Urinary bladder (tissue), 4 donors: ENCODE data around the gene SFT2D1. TPM values are rescaled to one million over a fixed set of nuclear protein-coding genes. Genes with fewer than 3 reads are reported as not detected.
"Not testable (repeated sequence)": the region's sequence is repeated elsewhere in the genome, so short reads cannot be mapped to it uniquely, and the experiment has no call there.

Source experiments
- DNase-seq: peaks from one replicate; pipeline ENCODE4 v3.0.0-alpha.2; 2015; ENCODE audit errors: extremely low spot score
- H3K27ac ChIP-seq: one replicate; pipeline ENCODE4 v1.5.1; 2013; ENCODE audit warnings: low read depth, mild to moderate bottlenecking, moderate library complexity
- H3K36me3 ChIP-seq: one replicate; pipeline ENCODE4 v1.6.1; 2013; ENCODE audit warnings: mild to moderate bottlenecking, moderate library complexity; ENCODE audit not compliant: insufficient read depth
- H3K4me1 ChIP-seq: one replicate; pipeline ENCODE4 v1.6.1; 2013; ENCODE audit warnings: mild to moderate bottlenecking, moderate library complexity; ENCODE audit not compliant: insufficient read depth
- H3K4me3 ChIP-seq: one replicate; pipeline ENCODE4 v1.5.1; 2013; ENCODE audit warnings: low read depth, low read length
- WGBS: extraction: QIAGEN DNeasy Blood & Tissue Kit; methylation state at CpG from one replicate; pipeline ENCODE4 v1.1.7; 2013; 5-methylcytosine and 5-hydroxymethylcytosine counted together
- polyA plus RNA-seq: library from polyadenylated mRNA; stranded (reverse); fragments of 200-250 nt; gene quantifications from one replicate; pipeline ENCODE4 v1.2.3, GENCODE V29; 2013
- total RNA-seq: library from RNA; depleted of rRNA; stranded (reverse); fragments of >200 nt; gene quantifications from one replicate; pipeline ENCODE4 v1.2.3, GENCODE V29; 2014
- donor health status: healthy with polysubstance abuse.
- donor health status: healthy.

SFT2D1 gene
- total and polyA plus RNA-seq, 2 donors: 37.4 to 47.2 TPM

DNA sequence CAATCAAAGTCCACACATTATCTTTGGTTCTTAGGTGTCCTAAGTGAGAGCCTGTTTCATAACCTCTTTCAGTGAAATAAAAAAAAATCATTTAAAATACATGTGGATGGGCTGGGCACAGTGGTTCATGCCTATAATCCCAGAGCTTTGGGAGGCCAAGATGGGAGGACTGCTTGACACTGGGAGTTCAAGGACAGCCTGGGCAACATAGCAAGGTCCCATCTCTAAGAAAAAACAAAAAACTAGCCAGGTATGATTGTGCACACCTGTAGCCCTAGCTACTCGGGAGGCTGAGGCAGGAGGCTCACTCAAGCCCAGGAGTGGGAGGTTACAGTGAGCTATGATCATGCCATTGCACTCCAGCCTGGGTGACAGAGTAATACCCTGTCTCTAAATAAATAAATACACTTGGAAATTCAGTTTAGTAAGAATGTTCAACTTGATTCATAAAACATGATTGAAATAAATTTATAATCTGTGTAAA, 36.8 kb upstream of the SFT2D1 start:
- no peak for DNase-seq
- Histone ChIP-seq H3K4me1 (no peaks in the 10 kb centered on the region), H3K36me3 (no peaks in the 10 kb centered on the region), H3K4me3 (no peak overlapping the region), H3K27ac (no peak overlapping the region)
- 95% methylated on average over 1 of the region's 1 CpG for WGBS

DNA sequence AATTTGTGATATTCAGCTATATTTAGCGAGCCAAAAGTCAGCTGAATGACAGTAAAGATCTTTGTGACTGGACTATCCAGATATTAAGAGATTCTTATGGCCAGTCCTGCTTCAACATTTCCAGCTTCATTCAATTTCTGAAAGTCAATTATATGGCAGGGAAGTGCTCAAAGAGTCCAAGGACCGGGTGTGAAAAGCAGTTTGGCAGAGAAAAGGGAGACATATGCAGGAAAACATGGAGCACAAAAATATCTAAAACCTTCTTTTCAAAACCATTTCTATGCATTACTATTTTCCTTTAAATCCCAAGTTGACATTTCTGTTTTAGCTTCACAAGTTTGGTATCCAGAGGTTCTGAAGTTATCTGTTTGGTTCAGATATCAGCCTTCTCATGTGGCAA, 35.4 kb upstream of the SFT2D1 start:
- DNase-seq: no peak
- no peak overlapping the region for H3K4me3 ChIP-seq
- no peaks in the 10 kb centered on the region for H3K36me3 ChIP-seq
- H3K4me1 ChIP-seq: no peaks in the 10 kb centered on the region
- H3K27ac ChIP-seq: no peak overlapping the region
- 73% methylated on average over 2 of the region's 2 CpGs for WGBS

DNA sequence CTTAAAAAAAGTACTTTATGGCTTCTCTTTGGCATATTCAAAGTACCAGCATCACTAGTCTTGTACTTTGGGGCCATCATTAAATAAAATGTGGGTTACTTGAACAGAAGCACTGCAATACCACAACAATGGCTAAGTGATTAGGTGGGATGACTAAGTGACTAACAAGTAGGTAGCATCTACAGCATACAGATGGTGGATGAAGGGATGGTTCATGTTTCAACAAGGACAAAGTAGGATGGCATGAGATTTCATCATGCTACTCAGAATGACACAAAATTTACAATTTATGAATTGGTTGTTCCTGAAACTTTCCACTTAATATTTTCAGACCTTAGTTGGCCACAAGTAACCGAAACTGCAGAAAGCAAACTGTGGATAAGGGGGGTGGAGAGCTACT, 32.7 kb upstream of the SFT2D1 start:
- no peak overlapping the region for H3K27ac ChIP-seq
- no peaks in the 10 kb centered on the region for H3K4me1 ChIP-seq
- DNase-seq: no peak
- H3K4me3 ChIP-seq: no peak overlapping the region
- 96% methylated on average over 1 of the region's 1 CpG for WGBS
- H3K36me3 ChIP-seq: no peaks in the 10 kb centered on the region

DNA sequence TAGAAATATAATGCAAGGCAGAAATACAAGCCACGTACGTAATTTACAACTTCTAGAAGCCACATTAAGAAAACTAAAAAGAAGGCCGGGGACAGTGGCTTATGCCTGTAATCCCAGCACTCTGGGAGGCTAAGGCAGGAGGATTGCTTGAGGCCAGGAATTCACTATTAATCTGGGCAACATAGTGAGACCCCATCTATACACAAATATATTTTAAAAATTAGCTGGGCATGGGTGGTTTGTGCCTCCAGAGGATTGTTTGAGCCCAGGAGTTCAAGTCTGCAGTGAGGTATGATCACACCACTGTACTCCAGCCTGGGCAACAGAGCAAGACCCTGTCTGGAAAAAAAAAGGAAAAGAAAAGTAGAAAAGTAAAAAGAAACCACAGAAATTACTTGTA, 28.1 kb upstream of the SFT2D1 start:
- Histone ChIP-seq H3K4me3 (no peak overlapping the region), H3K4me1 (no peaks in the 10 kb centered on the region), H3K36me3 (peaks cover 2% of the 10 kb centered on the region), H3K27ac (no peak overlapping the region)
- WGBS: 90% methylated on average over 3 of the region's 3 CpGs
- no peak for DNase-seq

GRCh38 chr6:166369782-166370181, 27.4 kb upstream of the SFT2D1 start:
- Histone ChIP-seq H3K27ac (no peak overlapping the region), H3K4me3 (no peak overlapping the region), H3K4me1 (no peaks in the 10 kb centered on the region), H3K36me3 (peaks cover 2% of the 10 kb centered on the region)
- WGBS: 70% methylated on average over 3 of the region's 3 CpGs
- no peak for DNase-seq

GRCh38 chr6:166366921-166367320, 24.6 kb upstream of the SFT2D1 start:
- Histone ChIP-seq H3K4me1 (no peaks in the 10 kb centered on the region), H3K36me3 (peaks cover 2% of the 10 kb centered on the region), H3K27ac (no peak overlapping the region), H3K4me3 (no peak overlapping the region)
- DNase-seq: no peak
- WGBS: 94% methylated on average over 3 of the region's 3 CpGs

DNA sequence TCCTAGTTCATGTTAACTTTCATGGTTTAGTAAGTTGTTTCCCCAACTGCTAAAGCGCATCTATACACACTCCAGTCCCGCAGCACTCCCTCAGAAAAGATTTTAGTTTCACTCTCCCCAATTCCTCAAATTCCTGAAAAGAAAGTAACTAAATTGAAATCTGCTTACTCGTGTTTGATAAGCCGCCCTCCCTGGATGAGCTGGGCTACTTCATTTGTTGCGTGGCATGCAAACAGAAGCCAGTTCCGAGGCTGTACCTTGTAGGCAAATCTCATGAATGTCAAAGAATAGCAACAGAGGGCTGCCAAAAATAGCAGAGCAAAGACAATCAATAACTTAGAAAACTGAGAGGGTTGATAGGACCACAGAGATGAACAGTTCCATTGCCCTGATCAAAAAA, 23.5 kb upstream of the SFT2D1 start:
- Histone ChIP-seq H3K36me3 (peaks cover 2% of the 10 kb centered on the region), H3K27ac (no peak overlapping the region), H3K4me3 (no peak overlapping the region), H3K4me1 (no peaks in the 10 kb centered on the region)
- 84% methylated on average over 6 of the region's 6 CpGs for WGBS
- DNase-seq: no peak

GRCh38 chr6:166365221-166365620, 22.9 kb upstream of the SFT2D1 start:
- no peak overlapping the region for H3K4me3 ChIP-seq
- no peak for DNase-seq
- H3K27ac ChIP-seq: no peak overlapping the region
- 43% methylated on average over 2 of the region's 2 CpGs for WGBS
- peaks cover 2% of the 10 kb centered on the region for H3K36me3 ChIP-seq
- H3K4me1 ChIP-seq: no peaks in the 10 kb centered on the region

DNA sequence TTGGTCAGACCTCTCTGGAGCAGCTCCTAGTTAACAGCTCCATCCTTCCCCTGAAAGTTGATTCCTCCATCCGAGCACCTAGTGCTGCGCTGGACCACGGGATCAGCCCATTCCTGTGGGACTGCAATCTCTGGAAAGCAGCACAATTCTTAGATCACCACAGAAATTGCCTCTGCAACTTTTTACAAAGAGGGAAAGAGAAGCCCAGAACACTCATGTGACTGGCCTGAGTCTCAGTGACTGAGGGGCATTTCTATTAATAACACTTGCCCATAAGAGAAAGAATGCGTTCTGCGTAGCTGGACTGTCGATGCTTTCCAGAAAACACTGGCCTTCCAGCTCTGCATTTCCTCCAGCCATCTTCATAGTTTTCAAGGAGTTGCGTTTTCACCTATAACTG, 22.1 kb upstream of the SFT2D1 start:
- no peak overlapping the region for H3K27ac ChIP-seq
- peaks cover 2% of the 10 kb centered on the region for H3K36me3 ChIP-seq
- H3K4me3 ChIP-seq: no peak overlapping the region
- whole genome bisulfite sequencing: 72% methylated on average over 7 of the region's 7 CpGs
- DNase-seq: no peak
- H3K4me1 ChIP-seq: no peaks in the 10 kb centered on the region

DNA sequence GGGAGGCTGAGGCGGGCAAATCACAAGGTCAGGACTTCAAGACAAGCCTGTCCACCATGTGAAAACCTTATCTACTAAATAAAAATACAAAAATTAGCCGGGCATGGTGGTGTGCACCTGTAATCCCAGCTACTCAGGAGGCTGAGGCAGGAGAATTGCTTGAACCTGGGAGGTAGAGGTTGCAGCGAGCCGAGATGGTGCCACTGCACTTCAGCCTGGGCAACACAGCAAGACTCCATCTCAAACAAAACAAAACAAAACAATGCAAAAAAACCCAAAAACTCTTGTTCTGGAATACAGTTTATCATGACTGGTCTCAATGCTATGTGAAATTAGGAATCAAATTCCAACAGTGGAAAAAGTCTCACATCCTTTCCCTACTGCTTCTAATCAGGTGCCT, 20.1 kb upstream of the SFT2D1 start:
- not testable (repeated sequence) for H3K4me3 ChIP-seq, H3K36me3 ChIP-seq, DNase-seq, H3K27ac ChIP-seq, H3K4me1 ChIP-seq
- 98% methylated on average over 4 of the region's 4 CpGs for WGBS

- Histone ChIP-seq H3K4me3 (no peak overlapping the region), H3K36me3 (no peaks in the 10 kb centered on the region), H3K27ac (no peak overlapping the region), H3K4me1 (no peaks in the 10 kb centered on the region)
- DNase-seq: no peak
- 87% methylated on average over 3 of the region's 3 CpGs for WGBS
These were observed 18.7 kb upstream of the SFT2D1 start for GRCh38 chr6:166361077-166361429.

DNA sequence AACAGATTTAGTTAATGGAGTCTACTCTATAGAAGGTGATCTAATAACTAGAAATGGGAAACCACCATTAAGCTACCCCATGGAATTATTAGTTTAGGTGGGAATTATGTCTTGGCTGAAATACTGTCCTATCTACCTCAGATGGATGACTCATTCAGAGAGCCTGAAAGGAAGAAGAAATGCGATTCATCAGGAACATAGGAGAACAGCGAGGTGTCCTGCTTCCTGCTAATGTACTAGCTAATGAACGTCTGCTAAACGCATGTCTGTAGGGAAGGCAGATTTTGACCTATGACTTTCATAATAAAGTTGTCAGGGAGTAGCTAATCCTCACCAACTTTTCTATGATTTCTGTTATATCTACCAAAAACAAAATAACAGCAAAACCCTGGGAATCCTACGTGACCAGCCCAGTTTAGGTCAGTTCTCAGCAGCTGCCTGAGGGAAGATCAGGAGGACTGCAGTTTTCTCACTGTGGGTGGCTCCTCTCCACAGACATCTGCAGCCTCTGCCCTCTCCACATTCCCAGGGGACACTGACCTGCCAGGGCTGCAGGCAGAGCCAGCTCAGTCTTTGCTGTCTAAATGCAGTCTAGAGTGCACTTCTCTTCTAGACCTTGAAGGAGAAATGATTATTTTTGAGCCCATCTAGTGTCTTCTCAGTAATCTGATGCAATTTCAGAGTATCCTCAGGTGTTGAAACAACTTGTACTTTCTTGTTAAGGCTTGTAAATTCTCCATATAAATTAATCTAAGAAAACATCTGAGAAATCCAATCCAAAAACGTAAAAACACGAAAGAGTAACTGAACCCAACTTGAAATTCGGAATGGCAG, 18.1 kb upstream of the SFT2D1 start:
- DNase-seq: no peak
- H3K4me1 ChIP-seq: no peaks in the 10 kb centered on the region
- no peak overlapping the region for H3K27ac ChIP-seq
- H3K4me3 ChIP-seq: no peak overlapping the region
- 77% methylated on average over 8 of the region's 8 CpGs for WGBS
- no peaks in the 10 kb centered on the region for H3K36me3 ChIP-seq

GRCh38 chr6:166355552-166355951, 13.2 kb upstream of the SFT2D1 start:
- 57% methylated on average over 5 of the region's 5 CpGs for WGBS
- no peak for DNase-seq
- H3K27ac ChIP-seq: no peak overlapping the region

GRCh38 chr6:166354965-166355364, 12.6 kb upstream of the SFT2D1 start:
- Histone ChIP-seq H3K4me3 (no peak overlapping the region), H3K4me1 (no peaks in the 10 kb centered on the region), H3K27ac (no peak overlapping the region), H3K36me3 (no peaks in the 10 kb centered on the region)
- WGBS: 97% methylated on average over 4 of the region's 4 CpGs
- no peak for DNase-seq

More at GRCh38 chr6:166355552-166355951, 13.2 kb upstream of the SFT2D1 start:
- Histone ChIP-seq H3K4me1 (no peaks in the 10 kb centered on the region), H3K36me3 (no peaks in the 10 kb centered on the region), H3K4me3 (no peak overlapping the region)
